ENCODE data around the gene LRRN4CL.

Gene LRRN4CL

GRCh38 chr11:62667460-62667859 is 21.9 kb downstream of the LRRN4CL start:
- Histone ChIP-seq H3K9ac (no peak overlapping the region), H3K27me3 (ENCODE audit: insufficient read depth, low read depth) (no peaks in the 10 kb centered on the region), H3K4me1 (ENCODE audit: low read depth, poor library complexity, severe bottlenecking) (peaks cover 13% of the 10 kb centered on the region), H3K27ac (no peak overlapping the region), H3K79me2 (ENCODE audit: insufficient read depth, low read depth) (peaks cover 5% of the 10 kb centered on the region; the same call in 1 of the 2 replicates), H2AFZ (ENCODE audit: low read depth) (no peak overlapping the region), H3K4me3 (IDR thresholded peaks at IDR 0.05; ENCODE audit: insufficient read depth, low read depth, low read length) (no peak overlapping the region), H4K20me1 (ENCODE audit: insufficient read depth) (no peaks in the 10 kb centered on the region), H3K4me2 (no peak overlapping the region), H3K36me3 (ENCODE audit: insufficient read depth) (no peaks in the 10 kb centered on the region)
- no peak for TF ChIP-seq CTCF (conservative IDR thresholded peaks at IDR 0.05; ENCODE audit: low read depth, low read length)

GRCh38 chr11:62666259-62666926 is 22.9 kb downstream of the LRRN4CL start:
- no peak overlapping the region for H2AFZ ChIP-seq (ENCODE audit: low read depth)
- no peak overlapping the region for H3K27ac ChIP-seq
- no peak overlapping the region for H3K4me3 ChIP-seq (IDR thresholded peaks at IDR 0.05; ENCODE audit: insufficient read depth, low read depth, low read length)
- no peak overlapping the region for H3K9ac ChIP-seq
- no peaks in the 10 kb centered on the region for H3K27me3 ChIP-seq (ENCODE audit: insufficient read depth, low read depth)
- peaks cover 13% of the 10 kb centered on the region for H3K4me1 ChIP-seq (ENCODE audit: low read depth, poor library complexity, severe bottlenecking)
- no peaks in the 10 kb centered on the region for H3K36me3 ChIP-seq (ENCODE audit: insufficient read depth)
- H4K20me1 ChIP-seq (ENCODE audit: insufficient read depth), result no peaks in the 10 kb centered on the region
- peaks cover under 1% of the 10 kb centered on the region; the same call in 1 of the 2 replicates for H3K79me2 ChIP-seq (ENCODE audit: insufficient read depth, low read depth)
- no peak for TF ChIP-seq CTCF (conservative IDR thresholded peaks at IDR 0.05; ENCODE audit: low read depth, low read length)
- no peak overlapping the region for H3K4me2 ChIP-seq

GRCh38 chr11:62665599-62666258 is 23.6 kb downstream of the LRRN4CL start:
- TF ChIP-seq CTCF (conservative IDR thresholded peaks at IDR 0.05; ENCODE audit: low read depth, low read length), result no peak

GRCh38 chr11:62665075-62665598 is 24.2 kb downstream of the LRRN4CL start, which contains the start of the genes C11orf98 and CSKMT:
Gene C11orf98 (minus strand): TSS chr11:62665210. CDS start chr11:62665169, 41 bp downstream.
Gene CSKMT (plus strand): TSS chr11:62665312. CDS start chr11:62665880, 568 bp downstream.
- no peak within 1 kb of the TSS for H3K4me3 ChIP-seq (IDR thresholded peaks at IDR 0.05; ENCODE audit: insufficient read depth, low read depth, low read length)
- no peaks in the 10 kb centered on the region for H3K36me3 ChIP-seq (ENCODE audit: insufficient read depth)
- peak within 1 kb of the TSS; percentile 71 for H3K4me2 ChIP-seq
- H4K20me1 ChIP-seq (ENCODE audit: insufficient read depth), result no peaks in the 10 kb centered on the region
- H3K27ac ChIP-seq, result peak within 1 kb of the TSS; percentile 45; the same call in 1 of the 2 replicates
- H3K79me2 ChIP-seq (ENCODE audit: insufficient read depth, low read depth), result no peaks in the 10 kb centered on the region
- peak within 1 kb of the TSS; percentile 84 for H2AFZ ChIP-seq (ENCODE audit: low read depth)
- no peaks in the 10 kb centered on the region for H3K27me3 ChIP-seq (ENCODE audit: insufficient read depth, low read depth)
- H3K9ac ChIP-seq, result peak within 1 kb of the TSS; percentile 67; the same call in 1 of the 2 replicates
- H3K4me1 ChIP-seq (ENCODE audit: low read depth, poor library complexity, severe bottlenecking), result peaks cover 9% of the 10 kb centered on the region
- TF ChIP-seq CTCF (conservative IDR thresholded peaks at IDR 0.05; ENCODE audit: low read depth, low read length), result no peak

More at GRCh38 chr11:62665599-62666258, 23.6 kb downstream of the LRRN4CL start:
- H3K36me3 ChIP-seq (ENCODE audit: insufficient read depth), result no peaks in the 10 kb centered on the region
- H3K4me2 ChIP-seq, result peak overlapping the region; percentile 71; the same call in 1 of the 2 replicates
- no peak overlapping the region for H3K9ac ChIP-seq
- no peak overlapping the region for H3K4me3 ChIP-seq (IDR thresholded peaks at IDR 0.05; ENCODE audit: insufficient read depth, low read depth, low read length)
- H3K79me2 ChIP-seq (ENCODE audit: insufficient read depth, low read depth), result no peaks in the 10 kb centered on the region
- H3K4me1 ChIP-seq (ENCODE audit: low read depth, poor library complexity, severe bottlenecking), result peaks cover 10% of the 10 kb centered on the region
- no peak overlapping the region; the same call in 1 of the 2 replicates for H2AFZ ChIP-seq (ENCODE audit: low read depth)
- H3K27ac ChIP-seq, result no peak overlapping the region
- H3K27me3 ChIP-seq (ENCODE audit: insufficient read depth, low read depth), result no peaks in the 10 kb centered on the region
- no peaks in the 10 kb centered on the region for H4K20me1 ChIP-seq (ENCODE audit: insufficient read depth)
